NCI-H1092 (cell line): ENCODE results near the gene STXBP2.

Experiments
- DNase-seq: peaks from one replicate; lab custom pipeline; 2025; lab: John Stamatoyannopoulos, UW

Gene STXBP2

DNA sequence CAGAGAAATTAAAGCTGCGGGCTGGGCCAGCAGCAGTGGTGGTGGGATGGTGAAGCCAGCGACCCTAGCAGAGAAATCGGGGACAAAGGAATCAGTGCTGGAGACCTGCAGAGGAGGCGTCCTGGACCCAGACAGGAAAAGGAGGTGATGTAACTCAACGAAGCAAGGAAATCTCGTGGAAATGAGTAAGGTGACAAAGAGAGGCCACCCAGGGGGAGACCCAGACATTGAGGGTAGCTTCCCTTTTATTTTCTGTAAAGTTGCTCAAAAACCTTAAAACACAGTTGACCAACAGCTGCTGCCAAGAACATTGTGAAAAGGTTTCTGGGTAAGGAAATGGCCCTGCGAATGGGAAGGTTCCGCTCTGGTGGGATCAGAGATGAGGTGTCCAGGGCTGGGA lies 18.7 kb downstream of the STXBP2 start:
- no peak for DNase-seq

DNA sequence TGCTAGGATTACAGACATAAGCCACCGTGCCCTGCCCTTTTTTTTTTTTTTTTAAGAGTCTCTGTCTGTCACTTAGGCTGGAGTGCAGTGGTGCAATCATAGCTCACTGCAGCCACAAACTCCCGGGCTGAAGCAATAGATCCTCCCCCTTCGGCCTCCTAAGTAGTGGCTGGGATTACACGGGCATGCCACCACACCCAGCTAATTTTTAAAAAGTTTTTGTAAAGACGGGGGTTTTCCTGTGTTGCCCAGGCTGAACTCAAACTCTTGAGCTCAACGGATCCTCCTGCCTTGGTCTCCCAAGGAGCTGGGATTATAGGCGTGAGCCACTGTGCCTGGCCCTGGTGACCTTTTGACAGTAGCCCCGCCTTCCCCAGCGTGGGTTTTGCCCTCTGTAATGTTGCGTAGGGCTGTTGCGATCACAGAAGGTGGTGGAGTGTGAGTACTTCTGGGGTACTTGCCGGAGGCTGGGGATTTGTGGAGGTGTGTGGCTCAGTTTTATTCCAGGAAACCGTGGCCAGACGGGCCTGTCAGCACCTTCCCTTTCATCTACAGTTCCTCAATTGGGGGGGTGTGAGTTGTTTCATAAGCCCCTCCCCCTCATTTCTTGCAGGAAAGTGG lies 20.3 kb downstream of the STXBP2 start:
- DNase-seq: no peak

- DNase-seq: no peak
Observed at GRCh38 chr19:7658219-7658686, 21.3 kb downstream of the STXBP2 start.

GRCh38 chr19:7661744-7662538 lies 25.0 kb downstream of the STXBP2 start:
- DNase-seq: no peak

DNA sequence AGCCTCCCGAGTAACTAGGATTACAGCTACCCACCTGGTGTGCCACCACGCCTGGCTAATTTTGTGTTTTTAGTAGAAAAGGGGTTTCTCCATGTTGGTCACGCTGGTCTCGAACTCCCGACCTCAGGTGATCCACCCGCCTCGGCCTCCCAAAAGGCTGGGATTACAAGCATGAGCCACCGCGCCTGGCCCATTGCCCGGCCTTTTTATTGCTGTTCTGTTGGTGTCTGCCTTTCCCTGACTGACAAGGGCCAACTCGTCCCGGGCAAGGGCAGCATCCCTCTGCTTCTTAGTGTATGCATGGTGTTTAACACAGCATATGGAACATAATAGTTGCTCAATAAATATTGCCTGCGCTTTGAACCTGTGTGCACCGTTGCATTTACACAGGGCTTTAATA lies 25.7 kb downstream of the STXBP2 start:
- no peak for DNase-seq

GRCh38 chr19:7663706-7664105 lies 26.8 kb downstream of the STXBP2 start:
- no peak for DNase-seq

GRCh38 chr19:7665076-7665475 lies 28.2 kb downstream of the STXBP2 start:
- no peak for DNase-seq

DNA sequence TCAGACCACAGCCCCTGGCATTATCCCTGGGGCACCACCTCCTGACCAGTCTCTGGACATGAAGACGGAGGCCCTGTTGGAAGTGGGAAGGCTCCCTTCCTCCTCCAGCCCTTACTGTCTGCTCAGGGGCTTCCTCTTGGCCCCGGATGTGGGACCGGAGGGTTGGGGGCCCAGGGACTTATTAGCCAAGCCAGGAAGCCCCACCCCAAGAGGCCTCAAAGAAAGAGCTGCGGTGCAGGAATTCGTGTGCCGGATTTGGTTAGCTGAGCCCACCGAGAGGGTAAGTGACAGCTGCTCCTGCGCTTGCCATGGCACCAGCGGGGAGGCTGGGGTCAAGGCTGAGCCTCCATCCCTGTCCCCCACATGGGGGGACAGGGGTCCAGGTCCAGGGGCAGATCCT lies 31.9 kb downstream of the STXBP2 start, which contains the start of gene RETN:
Gene RETN (plus strand): TSS at position 208 of the 400 bp plus-strand sequence. CDS start 278 bp downstream, outside the sequence.
- no peak for DNase-seq

DNA sequence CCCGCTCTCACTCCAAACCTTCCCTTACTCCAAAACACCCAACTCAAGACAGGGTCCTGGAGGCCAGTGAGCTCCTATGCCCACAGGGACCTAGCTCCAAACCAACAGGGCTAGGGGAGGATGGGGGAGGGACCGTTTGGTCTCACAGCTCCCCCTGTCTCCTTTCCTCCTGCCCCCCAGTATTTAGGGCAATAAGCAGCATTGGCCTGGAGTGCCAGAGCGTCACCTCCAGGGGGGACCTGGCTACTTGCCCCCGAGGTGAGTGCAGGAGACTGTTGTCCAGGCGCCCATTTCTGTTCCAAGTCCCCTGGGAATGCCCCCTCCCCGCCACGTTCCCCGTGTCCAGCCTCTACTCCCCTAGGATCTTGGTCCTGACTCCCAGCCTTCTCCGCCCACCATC lies 32.7 kb downstream of the STXBP2 start:
- DNase-seq: no peak

- DNase-seq: no peak
Observed at GRCh38 chr19:7670150-7670783, 33.4 kb downstream of the STXBP2 start.

DNA sequence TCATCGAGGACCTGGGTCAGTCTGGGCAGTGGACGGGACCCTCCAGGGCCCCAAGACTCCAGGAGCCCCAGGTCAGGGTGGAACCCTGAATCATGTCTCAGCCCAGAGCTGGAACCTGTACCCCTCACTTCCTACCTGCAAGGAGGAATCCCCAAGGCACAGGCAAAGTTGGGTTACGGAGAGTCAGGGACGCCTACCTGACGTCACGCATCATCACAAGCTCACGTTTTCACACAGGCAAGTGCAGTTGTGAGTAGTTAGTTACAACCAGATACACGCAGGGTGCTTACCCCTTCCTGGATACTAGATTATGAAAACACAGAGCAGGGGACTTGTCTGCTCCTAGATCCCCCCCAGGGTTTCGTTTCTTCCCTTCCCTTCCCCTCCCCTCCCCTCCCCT lies 33.9 kb downstream of the STXBP2 start:
- no peak for DNase-seq

- no peak for DNase-seq
Observed at GRCh38 chr19:7672522-7672921, 35.6 kb downstream of the STXBP2 start.

- no peak for DNase-seq
Observed at GRCh38 chr19:7674010-7675005, 37.4 kb downstream of the STXBP2 start.

- no peak for DNase-seq
Observed at GRCh38 chr19:7676376-7676775, 39.5 kb downstream of the STXBP2 start.

DNA sequence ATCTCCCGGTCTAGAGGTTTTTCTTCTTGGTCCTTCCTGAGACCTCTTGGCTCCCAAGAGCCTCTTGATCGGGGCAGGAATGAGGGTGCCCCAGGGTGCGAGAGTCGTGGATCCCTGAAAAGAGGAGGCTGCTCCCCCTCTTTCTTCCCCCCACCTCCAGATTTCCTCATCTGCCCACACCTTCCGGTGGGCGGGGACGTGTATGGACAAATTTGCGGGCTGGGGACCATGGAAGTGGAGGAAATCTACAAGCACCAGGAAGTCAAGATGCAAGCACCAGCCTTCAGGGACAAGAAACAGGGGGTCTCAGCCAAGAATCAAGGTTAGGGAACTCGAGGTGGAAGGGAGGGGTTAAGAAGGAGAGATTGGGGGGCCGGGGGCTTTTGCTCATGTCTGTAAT lies 39.9 kb downstream of the STXBP2 start, which contains the start of gene MCEMP1:
Gene MCEMP1 (plus strand): TSS at position 237 of the 400 bp plus-strand sequence. CDS start 31 bp downstream, at position 268.
- no peak for DNase-seq

GRCh38 chr19:7677669-7678311 lies 40.9 kb downstream of the STXBP2 start:
- DNase-seq: no peak

- DNase-seq: no peak
Observed at GRCh38 chr19:7678971-7679751, 42.3 kb downstream of the STXBP2 start.

DNA sequence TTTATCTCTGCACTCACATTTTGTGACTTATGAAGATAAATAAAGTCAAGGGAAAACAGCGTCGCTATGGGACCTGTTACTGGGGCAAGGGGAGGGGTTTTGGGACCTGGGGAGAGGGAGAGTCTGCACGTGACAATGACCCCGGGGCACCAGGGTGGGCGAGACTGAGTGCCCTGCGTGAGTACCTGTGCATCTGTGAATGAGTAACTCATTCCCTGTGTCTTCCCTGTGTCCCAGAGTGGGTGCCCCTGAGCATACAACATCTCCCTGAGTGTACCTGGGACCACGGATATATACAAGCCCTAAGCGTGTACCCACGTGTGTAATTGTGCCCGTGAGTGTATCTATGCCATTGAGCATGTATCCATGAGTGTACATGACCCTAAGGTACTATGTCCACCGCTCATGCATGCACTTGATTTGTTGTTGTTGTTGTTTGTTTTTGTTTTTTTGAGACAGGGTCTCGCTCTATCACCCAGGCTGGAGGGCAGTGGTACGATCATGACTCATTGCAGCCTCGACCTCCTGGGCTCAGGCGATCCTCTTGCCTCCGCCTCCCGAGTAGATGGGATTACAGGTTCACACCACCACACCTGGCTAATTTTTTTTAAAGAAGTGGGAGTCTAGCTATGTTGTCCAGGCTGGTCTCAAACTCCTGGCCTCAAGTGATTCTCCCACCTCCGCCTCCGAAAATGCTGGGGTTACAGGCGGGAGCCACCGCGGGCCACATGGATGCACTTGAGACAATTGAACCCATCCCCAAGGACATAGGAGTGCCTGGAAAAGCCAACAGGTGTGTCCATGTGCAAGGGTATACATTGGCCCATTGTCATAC lies 43.1 kb downstream of the STXBP2 start:
- no peak for DNase-seq

DNA sequence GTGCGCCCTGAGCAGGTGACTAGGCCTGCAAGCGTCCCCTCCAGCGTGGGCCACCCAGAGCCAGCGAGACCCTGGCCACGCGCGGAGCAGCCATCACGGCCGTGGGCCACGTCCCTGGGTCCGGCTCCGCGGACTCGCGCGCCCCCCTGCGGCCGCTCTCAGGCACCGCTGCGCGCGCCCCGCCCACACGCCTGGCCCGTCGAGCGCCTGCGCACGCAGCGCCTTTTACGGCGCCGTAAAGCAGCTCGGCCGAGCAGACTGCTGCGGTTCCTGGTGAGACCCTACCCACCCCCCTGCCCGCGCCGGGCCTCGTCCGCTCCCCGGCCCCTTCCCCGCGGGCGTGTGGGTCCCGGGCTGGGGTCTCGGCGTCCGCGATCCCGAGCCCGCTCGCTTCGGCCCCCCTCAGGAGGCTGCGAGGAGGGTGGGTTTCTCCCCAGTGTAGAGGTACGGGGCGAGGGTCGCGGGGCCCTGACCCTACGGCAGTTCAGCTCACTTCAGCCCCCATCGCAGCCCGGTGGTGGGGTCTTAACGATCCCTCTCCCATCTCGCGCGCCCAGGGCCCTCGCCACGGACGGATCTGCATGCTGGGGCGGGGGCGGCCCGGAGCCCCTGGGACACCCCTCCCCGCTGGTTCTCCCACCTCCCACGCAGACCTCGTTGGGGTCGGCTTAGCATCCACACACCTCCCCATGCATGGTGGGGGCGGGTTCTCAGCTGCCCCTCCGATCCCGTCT lies 43.9 kb downstream of the STXBP2 start, which contains the start of gene TRAPPC5:
Gene TRAPPC5 (plus strand): TSS at position 228 of the 734 bp plus-strand sequence. CDS start 1,421 bp downstream, outside the sequence.
- DNase-seq: peak; percentile 80
